ENCODE data around the gene PCID2.

The PCID2 gene

GRCh38 chr13:113239357-113239756, 30.9 kb upstream of the PCID2 start:
- no peaks in the 10 kb centered on the region for H3K27me3 ChIP-seq (replicated peaks; ENCODE audit: insufficient read depth, low read length)
- no peak overlapping the region for H3K27ac ChIP-seq (ENCODE audit: low read length)
- H3K9me3 ChIP-seq (replicated peaks; ENCODE audit: insufficient read depth, low read length), result no peaks in the 10 kb centered on the region
- H2AFZ ChIP-seq (ENCODE audit: low read length), result no peak overlapping the region
- no peaks in the 10 kb centered on the region for H3K36me3 ChIP-seq (replicated peaks; ENCODE audit: insufficient read depth, low read length)
- H3K4me1 ChIP-seq (ENCODE audit: low read length), result no peaks in the 10 kb centered on the region
- no peaks in the 10 kb centered on the region for H3K79me2 ChIP-seq (ENCODE audit: low read length)
- H3K4me2 ChIP-seq (ENCODE audit: low read depth, low read length), result no peak overlapping the region
- no peaks in the 10 kb centered on the region for H3F3A ChIP-seq (ENCODE audit: insufficient read depth, low read length)
- no peak overlapping the region for H3K9ac ChIP-seq (ENCODE audit: low read length)
- TF ChIP-seq CTCF (IDR thresholded peaks at IDR 0.05; ENCODE audit: low read length) (no peak), EZH2phosphoT487 (IDR thresholded peaks at IDR 0.05; ENCODE audit: low read length) (no peak), EZH2 (optimal IDR thresholded peaks at IDR 0.05; ENCODE audit: low read depth, low read length) (no peak)
- no peak for DNase-seq
- no peak overlapping the region for H3K4me3 ChIP-seq (ENCODE audit: low read length)
- no peaks in the 10 kb centered on the region for H3K9me2 ChIP-seq (replicated peaks; ENCODE audit: insufficient read depth, low read length)
- no peaks in the 10 kb centered on the region for H4K20me1 ChIP-seq (ENCODE audit: insufficient read depth, low read length)

DNA sequence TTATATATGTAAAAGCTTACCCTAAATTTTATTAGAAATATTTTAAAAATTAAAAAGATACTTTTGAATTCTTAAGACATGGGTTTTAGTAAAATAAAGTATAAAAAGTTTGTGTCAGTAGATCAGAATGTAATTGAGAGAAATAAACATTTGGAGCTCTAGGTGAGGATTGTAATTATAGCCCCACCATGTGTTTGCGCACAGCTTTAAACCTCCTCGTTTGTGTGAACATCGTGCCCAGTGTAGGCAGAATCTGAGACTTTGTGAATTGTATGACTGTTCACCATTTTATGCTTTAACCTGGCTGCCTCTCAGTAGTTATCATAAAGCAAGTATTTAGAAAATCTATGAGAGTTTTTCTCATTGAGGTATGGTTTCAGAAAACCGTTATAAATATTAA, 30.1 kb upstream of the PCID2 start:
- no peaks in the 10 kb centered on the region for H3K27me3 ChIP-seq (replicated peaks; ENCODE audit: insufficient read depth, low read length)
- no peaks in the 10 kb centered on the region for H3K4me1 ChIP-seq (ENCODE audit: low read length)
- no peaks in the 10 kb centered on the region for H3F3A ChIP-seq (ENCODE audit: insufficient read depth, low read length)
- no peak overlapping the region for H2AFZ ChIP-seq (ENCODE audit: low read length)
- H4K20me1 ChIP-seq (ENCODE audit: insufficient read depth, low read length), result no peaks in the 10 kb centered on the region
- H3K9ac ChIP-seq (ENCODE audit: low read length), result no peak overlapping the region
- no peak for TF ChIP-seq EZH2phosphoT487 (IDR thresholded peaks at IDR 0.05; ENCODE audit: low read length)
- TF ChIP-seq EZH2 (optimal IDR thresholded peaks at IDR 0.05; ENCODE audit: low read depth, low read length), result no peak
- TF ChIP-seq CTCF (IDR thresholded peaks at IDR 0.05; ENCODE audit: low read length), result no peak
- DNase-seq, result no peak
- H3K27ac ChIP-seq (ENCODE audit: low read length), result no peak overlapping the region
- no peak overlapping the region for H3K4me2 ChIP-seq (ENCODE audit: low read depth, low read length)
- H3K9me3 ChIP-seq (replicated peaks; ENCODE audit: insufficient read depth, low read length), result no peaks in the 10 kb centered on the region
- H3K4me3 ChIP-seq (ENCODE audit: low read length), result no peak overlapping the region
- no peaks in the 10 kb centered on the region for H3K9me2 ChIP-seq (replicated peaks; ENCODE audit: insufficient read depth, low read length)
- H3K79me2 ChIP-seq (ENCODE audit: low read length), result no peaks in the 10 kb centered on the region
- H3K36me3 ChIP-seq (replicated peaks; ENCODE audit: insufficient read depth, low read length), result no peaks in the 10 kb centered on the region

DNA sequence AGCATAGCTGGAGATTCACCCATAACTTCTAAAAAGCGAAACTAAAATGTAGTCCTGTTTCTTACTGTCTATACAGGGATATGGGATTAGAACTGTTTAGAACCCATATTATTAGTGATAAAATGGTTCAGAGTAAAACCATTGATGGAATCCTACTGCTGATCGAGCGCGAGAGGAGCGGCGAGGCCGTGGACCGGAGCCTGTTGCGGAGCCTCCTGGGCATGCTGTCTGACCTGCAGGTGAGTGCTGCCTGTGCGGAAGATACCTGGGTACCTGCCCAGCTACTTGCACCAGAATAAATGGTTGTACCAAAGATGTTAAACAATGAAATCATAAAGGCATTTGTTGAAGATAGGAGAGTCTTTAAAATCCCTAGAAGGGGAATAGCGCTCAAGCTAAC, 24.6 kb upstream of the PCID2 start:
- Histone ChIP-seq H3F3A (ENCODE audit: insufficient read depth, low read length) (no peaks in the 10 kb centered on the region), H4K20me1 (ENCODE audit: insufficient read depth, low read length) (no peaks in the 10 kb centered on the region), H3K36me3 (replicated peaks; ENCODE audit: insufficient read depth, low read length) (no peaks in the 10 kb centered on the region; the same call in 1 of the 2 replicates), H3K9me2 (replicated peaks; ENCODE audit: insufficient read depth, low read length) (no peaks in the 10 kb centered on the region), H3K27me3 (replicated peaks; ENCODE audit: insufficient read depth, low read length) (no peaks in the 10 kb centered on the region), H3K27ac (ENCODE audit: low read length) (no peak overlapping the region), H3K9me3 (replicated peaks; ENCODE audit: insufficient read depth, low read length) (no peaks in the 10 kb centered on the region), H3K9ac (ENCODE audit: low read length) (no peak overlapping the region), H3K4me3 (ENCODE audit: low read length) (no peak overlapping the region), H2AFZ (ENCODE audit: low read length) (no peak overlapping the region), H3K79me2 (ENCODE audit: low read length) (peaks cover 1% of the 10 kb centered on the region; the same call in 1 of the 2 replicates), H3K4me1 (ENCODE audit: low read length) (no peaks in the 10 kb centered on the region), H3K4me2 (ENCODE audit: low read depth, low read length) (no peak overlapping the region)
- TF ChIP-seq EZH2phosphoT487 (IDR thresholded peaks at IDR 0.05; ENCODE audit: low read length) (no peak), EZH2 (optimal IDR thresholded peaks at IDR 0.05; ENCODE audit: low read depth, low read length) (no peak), CTCF (IDR thresholded peaks at IDR 0.05; ENCODE audit: low read length) (no peak)
- no peak for DNase-seq

Measured in MM.1S (cell line).